Activated gamma-delta T cell (primary cell): ENCODE measurements around the gene STRN.
"Not testable (repeated sequence)": the region's sequence is repeated elsewhere in the genome, so short reads cannot be mapped to it uniquely, and the experiment has no call there.

ENCODE experiments used
- DNase-seq: peaks from one replicate; lab custom pipeline; 2025; lab: John Stamatoyannopoulos, UW

Gene STRN

DNA sequence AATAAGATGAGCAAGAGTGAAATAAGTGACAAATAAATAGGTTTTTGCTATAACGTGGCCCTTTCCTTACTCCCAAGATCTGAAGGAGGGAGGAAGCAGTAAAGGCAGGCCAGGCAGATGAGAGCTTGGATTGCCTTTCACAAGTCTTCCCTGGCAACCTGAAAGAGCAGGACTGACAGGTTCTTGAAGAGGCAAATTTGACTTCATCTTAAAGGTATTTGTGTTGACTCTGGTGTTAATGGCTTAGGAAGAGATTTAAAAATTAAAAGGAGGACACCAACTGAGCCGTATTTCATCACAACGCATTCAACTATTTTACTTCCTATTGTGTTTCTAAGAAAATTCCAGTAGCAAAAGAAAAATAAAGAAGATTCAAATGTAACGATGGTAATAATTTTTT is 3.2 kb downstream of the STRN start:
- no peak for DNase-seq

- no peak for DNase-seq
Measured at GRCh38 chr2:36960773-36961172, 5.6 kb downstream of the STRN start.

GRCh38 chr2:36960005-36960675 is 6.2 kb downstream of the STRN start:
- DNase-seq, result no peak

- DNase-seq, result no peak
Measured at GRCh38 chr2:36954977-36955607, 11.2 kb downstream of the STRN start.

GRCh38 chr2:36952748-36953197 is 13.6 kb downstream of the STRN start:
- no peak for DNase-seq

DNA sequence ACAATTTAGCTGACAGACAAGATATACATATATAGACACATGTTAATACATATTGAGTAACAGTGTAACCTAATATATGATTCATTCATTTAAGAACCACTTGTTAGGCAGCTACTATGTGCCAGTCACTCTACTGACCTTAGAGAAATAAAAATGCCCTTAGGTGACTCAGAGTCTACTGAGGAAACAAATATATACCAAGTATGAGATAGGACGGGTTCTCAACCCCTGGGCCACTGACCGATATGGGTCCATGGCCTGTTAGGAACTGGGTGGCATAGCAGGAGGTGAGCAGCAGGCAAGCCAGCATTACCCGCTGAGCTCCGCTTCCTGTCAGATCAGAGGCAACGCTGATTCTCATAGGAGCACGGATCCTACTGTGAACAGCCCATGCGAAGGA is 14.8 kb downstream of the STRN start:
- DNase-seq, result no peak

DNA sequence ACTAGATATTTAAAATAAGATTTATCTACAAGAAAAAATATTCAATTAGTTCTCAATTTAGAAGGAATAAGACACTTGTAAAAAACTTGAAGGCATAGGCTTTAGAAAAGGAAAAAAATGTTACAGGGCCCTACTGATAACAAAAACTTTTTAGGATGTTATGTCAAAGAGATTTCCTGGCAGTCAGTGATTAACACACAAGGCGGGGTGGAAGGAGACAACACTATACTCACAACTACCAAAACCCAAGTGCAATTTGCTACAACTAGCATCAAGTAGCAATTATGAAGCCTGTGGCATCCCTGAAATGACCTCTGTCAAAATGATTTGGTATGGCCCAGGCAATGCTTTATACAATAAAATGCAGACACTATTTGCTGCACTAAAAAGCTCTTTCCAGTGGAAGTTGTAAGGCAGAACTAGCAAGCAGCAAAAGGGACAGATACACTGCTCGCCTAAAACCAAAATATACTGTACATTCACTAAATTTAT is 15.3 kb downstream of the STRN start:
- DNase-seq, result no peak

DNA sequence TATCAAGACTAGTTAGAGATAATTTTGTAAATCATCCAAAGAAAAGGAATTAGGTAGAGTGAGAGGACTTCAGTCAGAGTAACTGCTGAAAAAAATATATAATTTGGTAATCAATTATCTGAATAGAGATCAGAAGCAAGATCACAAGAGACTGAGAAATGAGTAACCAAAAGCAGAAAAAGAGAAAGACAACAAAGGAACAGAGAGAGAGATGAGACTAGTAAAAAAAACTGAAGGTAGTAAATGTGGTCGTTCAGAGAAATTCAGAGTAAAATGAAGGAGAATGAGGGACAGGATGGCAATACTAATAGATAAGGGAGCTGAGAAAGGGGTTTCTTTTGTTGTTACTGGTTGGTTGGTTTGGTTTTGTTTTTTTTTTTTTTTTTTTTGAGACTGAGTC is 16.5 kb downstream of the STRN start:
- no peak for DNase-seq

- not testable (repeated sequence) for DNase-seq
Measured at GRCh38 chr2:36945240-36945639, 21.1 kb downstream of the STRN start.

- DNase-seq, result no peak
Measured at GRCh38 chr2:36941867-36942266, 24.5 kb downstream of the STRN start.

DNA sequence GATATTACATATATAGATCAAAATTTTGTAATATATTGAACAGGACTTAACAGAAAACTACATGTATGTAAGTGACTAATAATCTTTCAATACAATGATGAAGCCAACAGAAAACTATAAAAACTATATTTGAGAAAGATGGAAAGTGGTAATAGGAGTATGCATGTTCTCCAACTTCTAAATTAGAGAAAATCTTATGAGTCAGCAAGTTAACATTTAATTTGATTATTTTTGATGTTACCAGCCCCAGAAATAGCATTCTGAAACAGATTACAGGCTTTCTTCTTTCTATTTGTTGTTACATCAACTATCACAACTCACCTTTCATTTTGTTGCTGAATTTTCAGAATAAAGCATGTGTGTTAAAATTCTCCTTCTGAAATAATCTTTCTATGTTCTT is 29.8 kb downstream of the STRN start:
- not testable (repeated sequence) for DNase-seq

DNA sequence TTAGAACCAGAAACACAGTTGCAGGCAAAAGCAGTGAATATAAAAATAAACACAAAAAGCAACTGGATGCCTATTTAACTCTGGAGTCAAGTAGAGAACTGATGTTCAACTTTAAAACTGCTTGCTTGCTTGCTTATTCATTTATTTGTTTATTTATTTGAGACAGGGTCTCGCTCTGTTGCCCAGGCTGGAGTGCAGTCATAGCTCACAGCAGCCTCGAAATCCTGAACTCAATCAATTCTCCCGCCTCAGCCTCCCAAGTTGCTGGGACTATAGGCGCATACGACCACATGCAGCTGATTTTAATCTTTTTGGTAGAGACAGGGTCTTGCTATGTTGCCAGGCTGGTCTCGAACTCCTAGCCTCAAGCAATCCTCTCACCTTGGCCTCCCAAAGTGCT is 34.6 kb downstream of the STRN start:
- not testable (repeated sequence) for DNase-seq

GRCh38 chr2:36930787-36931410 is 35.4 kb downstream of the STRN start:
- DNase-seq, result not testable (repeated sequence)

DNA sequence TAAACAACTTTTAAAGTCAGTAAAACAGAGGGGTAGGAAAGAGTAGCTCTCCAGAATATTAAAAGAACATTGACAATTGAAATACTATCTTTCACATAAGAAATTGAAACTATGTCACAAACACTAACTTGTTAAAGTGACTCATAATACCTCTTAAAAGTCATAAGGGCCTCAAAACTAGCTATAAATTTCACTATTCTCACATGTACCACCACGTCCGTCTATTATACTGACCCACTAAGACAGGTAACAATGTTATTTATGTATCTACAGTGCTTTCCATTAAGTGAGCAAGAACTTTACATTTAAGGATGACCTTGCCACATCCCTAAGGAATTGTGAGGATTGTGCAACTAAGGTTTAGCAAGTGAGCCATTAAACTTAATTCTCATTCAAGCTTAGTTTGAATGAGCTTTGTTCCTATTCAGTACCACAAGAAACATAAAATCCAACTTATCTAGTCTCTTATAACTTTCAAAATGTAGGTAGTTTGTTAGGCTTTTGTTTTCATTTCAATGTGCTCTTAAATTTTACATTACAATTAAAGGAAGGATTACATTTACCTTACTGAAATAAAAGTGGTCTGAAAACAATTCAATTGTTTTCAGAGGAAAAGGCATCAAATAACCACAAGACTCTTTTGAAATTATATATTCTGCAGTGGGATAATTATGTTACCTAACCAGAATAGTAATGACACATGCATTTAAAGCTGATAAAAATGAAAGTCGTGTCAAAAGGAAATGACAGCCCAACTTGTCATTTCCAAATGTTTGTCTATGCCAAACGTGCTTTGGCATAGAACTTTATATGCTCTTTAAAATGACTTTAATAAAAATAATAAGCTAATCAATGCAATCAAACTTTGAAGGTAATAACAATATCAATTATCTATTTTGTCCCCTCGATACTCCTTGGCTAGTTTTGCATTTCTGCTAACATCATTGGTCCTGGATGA is 39.9 kb downstream of the STRN start:
- DNase-seq, result not testable (repeated sequence)

DNA sequence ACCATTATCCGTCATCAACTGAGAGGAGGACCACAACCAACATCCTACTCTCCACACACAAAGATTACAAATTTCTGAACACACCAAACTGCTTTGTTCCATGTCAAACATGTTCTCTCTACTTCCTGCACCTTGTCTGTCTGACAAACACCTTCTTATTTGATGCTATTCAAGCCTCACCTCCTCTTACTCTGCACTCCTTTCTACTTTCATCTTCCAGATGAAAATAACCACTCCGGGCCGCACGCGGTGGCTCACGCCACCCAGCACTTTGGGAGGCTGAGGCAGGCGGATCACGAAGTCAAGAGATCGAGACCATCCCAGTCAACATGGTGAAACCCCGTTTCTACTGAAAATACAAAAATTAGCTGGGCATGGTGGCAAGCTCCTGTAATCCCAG is 43.7 kb downstream of the STRN start:
- not testable (repeated sequence) for DNase-seq

- no peak for DNase-seq
Measured at GRCh38 chr2:36921984-36922383, 44.4 kb downstream of the STRN start.

DNA sequence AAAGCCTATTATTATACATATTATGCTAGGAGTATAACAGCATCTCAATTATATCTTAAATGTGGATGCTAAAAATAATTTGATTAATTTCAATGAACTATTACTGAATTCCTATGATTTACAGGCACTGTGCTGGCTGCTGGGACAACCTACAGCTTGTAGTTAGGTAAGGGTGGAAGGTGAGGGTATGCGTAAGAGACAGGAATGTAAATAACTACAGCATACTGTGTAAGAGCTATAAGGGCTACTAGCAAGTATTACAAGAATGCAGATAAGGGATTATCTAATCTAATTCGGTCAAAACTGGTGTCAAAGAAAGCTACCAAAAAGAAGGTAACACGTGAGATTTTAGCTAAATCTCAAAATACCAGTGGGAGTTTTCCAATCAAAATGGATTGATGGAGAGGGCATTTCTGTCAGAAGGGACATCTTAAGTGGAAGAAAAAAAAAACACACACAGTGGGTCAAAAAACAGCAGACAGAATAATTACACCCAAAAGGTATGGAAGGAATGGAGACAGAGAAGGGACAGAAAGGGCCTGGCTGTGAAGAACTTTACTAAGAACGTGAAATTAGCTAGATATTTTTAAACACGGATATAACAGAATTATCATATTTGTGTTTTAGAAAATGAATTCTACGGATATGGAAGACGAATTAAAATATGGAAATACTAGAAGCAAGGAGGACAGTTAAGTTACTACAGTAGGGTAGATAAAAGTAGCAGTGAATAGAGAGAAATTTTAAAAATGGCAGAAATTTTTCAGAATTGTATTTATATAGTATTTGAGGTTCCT is 47.1 kb downstream of the STRN start:
- no peak for DNase-seq

- DNase-seq, result no peak
Measured at GRCh38 chr2:36918307-36918706, 48.0 kb downstream of the STRN start.

- DNase-seq, result no peak
Measured at GRCh38 chr2:36915627-36916026, 50.7 kb downstream of the STRN start.

DNA sequence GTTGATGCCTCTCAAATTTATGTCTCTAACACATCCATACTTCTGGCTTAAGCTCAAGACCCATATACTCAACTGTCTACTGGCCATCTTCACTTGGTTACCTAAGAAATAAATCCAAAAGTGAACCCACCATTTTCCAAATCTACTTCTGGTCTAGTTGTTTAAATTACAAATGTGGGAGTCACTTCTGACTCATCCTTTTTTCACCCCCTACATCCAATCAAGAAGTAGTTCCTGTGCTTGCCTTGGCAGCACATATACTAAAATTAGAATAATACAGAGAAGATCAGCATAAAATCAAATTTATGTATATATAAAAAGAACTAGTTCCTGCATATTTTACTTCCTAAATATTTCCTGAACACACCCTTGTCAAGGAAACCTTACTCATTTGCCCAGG is 53.6 kb downstream of the STRN start:
- DNase-seq, result no peak

DNA sequence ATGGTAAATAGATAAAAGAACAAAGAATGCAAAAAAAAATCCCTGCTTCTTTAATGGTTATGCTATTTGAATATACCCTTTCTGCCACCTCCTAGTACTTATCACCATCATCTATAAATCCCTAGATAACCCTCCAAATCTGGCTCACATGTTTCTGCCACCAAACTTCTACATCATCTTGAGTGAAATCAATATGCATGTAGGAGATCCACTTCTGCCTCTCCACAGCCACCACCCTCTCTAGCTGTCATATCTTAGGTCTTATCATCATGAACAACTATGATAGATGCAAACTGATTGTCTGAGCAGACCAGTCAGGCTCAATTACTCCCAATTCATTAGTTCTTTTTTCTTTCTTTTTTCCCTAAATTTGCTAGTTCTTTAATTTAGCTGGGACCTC is 55.3 kb downstream of the STRN start:
- no peak for DNase-seq
